ENCODE data around the gene TRIM13.

DNA sequence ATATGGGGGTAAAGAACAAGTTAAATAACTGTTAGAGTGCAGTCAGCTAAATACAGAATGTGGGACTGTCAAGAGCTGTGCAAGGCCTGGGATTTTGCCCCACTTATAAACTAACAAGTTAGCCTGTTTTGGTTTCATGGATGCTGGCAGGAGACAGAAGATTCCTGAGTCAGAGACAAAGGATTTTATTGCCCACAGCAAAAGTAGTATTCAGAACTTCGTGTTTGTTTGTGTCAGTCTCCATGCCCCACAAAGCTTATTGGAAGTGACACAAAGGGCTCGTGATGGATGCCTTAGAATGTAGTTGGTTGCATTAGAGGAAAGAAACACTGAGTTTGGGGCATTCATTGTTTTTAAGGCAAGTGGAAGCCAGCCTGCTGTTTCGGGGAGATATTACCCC lies 38.5 kb upstream of the TRIM13 start:
- TF ChIP-seq CTCF (IDR thresholded peaks at IDR 0.05) (no peak), POLR2AphosphoS5 (IDR thresholded peaks at IDR 0.05) (no peak)
